Upper lobe of left lung (tissue), 4 donors: ENCODE measurements around the gene ELF1.

Source experiments
- CTCF ChIP-seq, 6 experiments: fragments of 450-650 bp in 4 of 6; fragments of 200-600 bp in 2 of 6; sonication (generic) in 2 of 6; IDR thresholded peaks; one replicate each; pipeline ENCODE4 v1.5.1; 2016 to 2019; ENCODE audit warnings: antibody characterized with exemption in 6 of 6
- EP300 ChIP-seq, 4 donors: sonication (generic); formaldehyde crosslinking; IDR thresholded peaks; one replicate each; pipeline ENCODE4 v1.5.1; 2017; ENCODE audit warnings: antibody characterized with exemption in 4 of 4, control low read depth in 2 of 4
- POLR2A ChIP-seq, 4 donors: fragments of 450-650 bp; IDR thresholded peaks; one replicate each; pipeline ENCODE4 v1.5.1; 2016 to 2017; ENCODE audit warnings: antibody characterized with exemption in 4 of 4, mild to moderate bottlenecking in 2 of 4
- POLR2AphosphoS5 ChIP-seq, 2 donors: sonication (generic); formaldehyde crosslinking; IDR thresholded peaks; one replicate each; pipeline ENCODE4 v1.5.1; 2017; ENCODE audit warnings: antibody characterized with exemption in 2 of 2

GRCh38 chr13:40943073-40943472 is 76.0 kb downstream of the ELF1 start:
- TF ChIP-seq POLR2A (IDR thresholded peaks at IDR 0.05) (no peak), CTCF (IDR thresholded peaks at IDR 0.05) (no peak), EP300 (IDR thresholded peaks at IDR 0.05) (no peak), POLR2AphosphoS5 (IDR thresholded peaks at IDR 0.05) (no peak)
